OCI-LY3 (cell line): ENCODE measurements around the gene ARHGAP5.

Source experiments
- EZH2phosphoT487 ChIP-seq: fragments of 200-600 bp; shearing (Covaris generic); IDR thresholded peaks from 2 replicates; pipeline ENCODE4 v1.6.1; 2018; ENCODE audit warnings: antibody characterized with exemption, mixed run types, low read depth
- TF ChIP-seq, protein P1 (sequence below): fragments of 200-600, 300-600 bp; sonication (generic); IDR thresholded peaks from 2 replicates; pipeline ENCODE4 v1.5.1; 2014; ENCODE audit warnings: antibody characterized with exemption, low read length, low read depth

GRCh38 chr14:32128703-32129102, 51.6 kb downstream of the ARHGAP5 start:
- TF ChIP-seq, protein P1, sequence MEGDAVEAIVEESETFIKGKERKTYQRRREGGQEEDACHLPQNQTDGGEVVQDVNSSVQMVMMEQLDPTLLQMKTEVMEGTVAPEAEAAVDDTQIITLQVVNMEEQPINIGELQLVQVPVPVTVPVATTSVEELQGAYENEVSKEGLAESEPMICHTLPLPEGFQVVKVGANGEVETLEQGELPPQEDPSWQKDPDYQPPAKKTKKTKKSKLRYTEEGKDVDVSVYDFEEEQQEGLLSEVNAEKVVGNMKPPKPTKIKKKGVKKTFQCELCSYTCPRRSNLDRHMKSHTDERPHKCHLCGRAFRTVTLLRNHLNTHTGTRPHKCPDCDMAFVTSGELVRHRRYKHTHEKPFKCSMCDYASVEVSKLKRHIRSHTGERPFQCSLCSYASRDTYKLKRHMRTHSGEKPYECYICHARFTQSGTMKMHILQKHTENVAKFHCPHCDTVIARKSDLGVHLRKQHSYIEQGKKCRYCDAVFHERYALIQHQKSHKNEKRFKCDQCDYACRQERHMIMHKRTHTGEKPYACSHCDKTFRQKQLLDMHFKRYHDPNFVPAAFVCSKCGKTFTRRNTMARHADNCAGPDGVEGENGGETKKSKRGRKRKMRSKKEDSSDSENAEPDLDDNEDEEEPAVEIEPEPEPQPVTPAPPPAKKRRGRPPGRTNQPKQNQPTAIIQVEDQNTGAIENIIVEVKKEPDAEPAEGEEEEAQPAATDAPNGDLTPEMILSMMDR, result no peak
- no peak for TF ChIP-seq EZH2phosphoT487
